ENCODE data around the gene ARHGEF12. TPM values are rescaled to one million over a fixed set of nuclear protein-coding genes. Genes with fewer than 3 reads are reported as not detected.

ARHGEF12 gene
- total RNA-seq, 1 donor from 2014 or later, result 114 TPM

GRCh38 chr11:120308081-120308480 lies 28.1 kb upstream of the ARHGEF12 start:
- Mint-ChIP-seq H3K27ac (ENCODE audit: unreplicated experiment) (no peak overlapping the region), H3K4me3 (ENCODE audit: unreplicated experiment) (no peak overlapping the region), H3K4me1 (ENCODE audit: unreplicated experiment) (peaks cover 6% of the 10 kb centered on the region), H3K27me3 (ENCODE audit: unreplicated experiment) (peaks cover 8% of the 10 kb centered on the region), H3K36me3 (ENCODE audit: unreplicated experiment) (no peaks in the 10 kb centered on the region), H3K9me3 (ENCODE audit: unreplicated experiment) (no peaks in the 10 kb centered on the region)
- no peak for TF ChIP-seq CTCF (IDR thresholded peaks at IDR 0.05)
- no peak for DNase-seq (ENCODE audit: extremely low spot score, unreplicated experiment)

- no peak overlapping the region for H3K4me3 Mint-ChIP-seq (ENCODE audit: unreplicated experiment)
- DNase-seq (ENCODE audit: extremely low spot score, unreplicated experiment), result no peak
- peaks cover 6% of the 10 kb centered on the region for H3K4me1 Mint-ChIP-seq (ENCODE audit: unreplicated experiment)
- H3K27me3 Mint-ChIP-seq (ENCODE audit: unreplicated experiment), result peaks cover 11% of the 10 kb centered on the region
- no peak overlapping the region for H3K27ac Mint-ChIP-seq (ENCODE audit: unreplicated experiment)
- no peak for TF ChIP-seq CTCF (IDR thresholded peaks at IDR 0.05)
- no peaks in the 10 kb centered on the region for H3K9me3 Mint-ChIP-seq (ENCODE audit: unreplicated experiment)
- H3K36me3 Mint-ChIP-seq (ENCODE audit: unreplicated experiment), result no peaks in the 10 kb centered on the region
These were observed 25.3 kb upstream of the ARHGEF12 start for GRCh38 chr11:120310870-120311269.

GRCh38 chr11:120314861-120315260 lies 21.4 kb upstream of the ARHGEF12 start:
- no peak for DNase-seq (ENCODE audit: extremely low spot score, unreplicated experiment)
- Mint-ChIP-seq H3K4me3 (ENCODE audit: unreplicated experiment) (no peak overlapping the region), H3K4me1 (ENCODE audit: unreplicated experiment) (peaks cover 7% of the 10 kb centered on the region), H3K9me3 (ENCODE audit: unreplicated experiment) (no peaks in the 10 kb centered on the region), H3K27me3 (ENCODE audit: unreplicated experiment) (peaks cover 31% of the 10 kb centered on the region), H3K27ac (ENCODE audit: unreplicated experiment) (no peak overlapping the region), H3K36me3 (ENCODE audit: unreplicated experiment) (no peaks in the 10 kb centered on the region)
- no peak for TF ChIP-seq CTCF (IDR thresholded peaks at IDR 0.05)

GRCh38 chr11:120316880-120317688 lies 19.1 kb upstream of the ARHGEF12 start:
- Mint-ChIP-seq H3K27me3 (ENCODE audit: unreplicated experiment) (peaks cover 31% of the 10 kb centered on the region), H3K4me1 (ENCODE audit: unreplicated experiment) (peaks cover 7% of the 10 kb centered on the region), H3K9me3 (ENCODE audit: unreplicated experiment) (no peaks in the 10 kb centered on the region), H3K4me3 (ENCODE audit: unreplicated experiment) (no peak overlapping the region), H3K27ac (ENCODE audit: unreplicated experiment) (no peak overlapping the region), H3K36me3 (ENCODE audit: unreplicated experiment) (no peaks in the 10 kb centered on the region)
- TF ChIP-seq CTCF (IDR thresholded peaks at IDR 0.05), result no peak
- no peak for DNase-seq (ENCODE audit: extremely low spot score, unreplicated experiment)

DNA sequence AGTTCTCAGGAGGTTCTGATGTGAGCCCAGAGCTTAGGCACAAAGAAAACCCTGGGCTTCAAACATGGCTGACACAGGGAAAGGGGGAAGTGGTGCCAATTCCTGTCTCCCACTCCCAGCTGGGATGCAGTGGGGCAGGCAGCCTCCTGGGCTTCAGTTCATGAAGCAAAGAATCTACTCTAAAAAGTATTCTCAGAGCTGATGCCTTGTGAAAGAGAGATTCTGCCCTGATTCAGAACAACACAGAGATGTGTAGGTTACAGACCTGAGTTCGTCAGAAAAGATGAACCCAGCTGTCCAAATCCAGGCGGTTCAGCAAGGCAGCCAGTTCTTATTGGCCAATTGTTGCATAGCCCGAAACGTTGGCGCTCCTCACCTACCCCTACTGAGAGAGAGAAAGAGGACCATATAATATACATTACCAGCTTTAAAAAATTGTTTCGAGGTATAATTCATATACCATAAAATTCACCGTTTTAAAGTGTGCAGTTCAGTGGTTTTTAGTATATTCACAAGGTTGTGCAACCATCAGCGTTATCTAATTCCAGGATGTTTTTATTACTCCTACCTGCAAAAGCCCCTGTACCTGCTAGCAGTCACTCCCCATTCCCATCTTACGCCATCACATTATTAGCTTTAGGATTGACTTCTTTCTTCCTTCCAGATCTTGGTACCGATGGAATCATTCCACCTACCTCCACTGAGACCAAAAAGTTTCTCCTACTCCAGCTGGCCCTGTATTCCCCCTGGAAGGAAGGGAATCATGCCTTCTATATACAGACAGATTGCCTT lies 18.3 kb upstream of the ARHGEF12 start:
- DNase-seq (ENCODE audit: extremely low spot score, unreplicated experiment), result no peak
- no peaks in the 10 kb centered on the region for H3K36me3 Mint-ChIP-seq (ENCODE audit: unreplicated experiment)
- H3K9me3 Mint-ChIP-seq (ENCODE audit: unreplicated experiment), result no peaks in the 10 kb centered on the region
- no peak for TF ChIP-seq CTCF (IDR thresholded peaks at IDR 0.05)
- H3K27me3 Mint-ChIP-seq (ENCODE audit: unreplicated experiment), result peaks cover 25% of the 10 kb centered on the region
- H3K27ac Mint-ChIP-seq (ENCODE audit: unreplicated experiment), result no peak overlapping the region
- no peak overlapping the region for H3K4me3 Mint-ChIP-seq (ENCODE audit: unreplicated experiment)
- H3K4me1 Mint-ChIP-seq (ENCODE audit: unreplicated experiment), result peaks cover 7% of the 10 kb centered on the region

Data from osteocyte (in vitro differentiated cells).